H9 (cell line): ENCODE data around the gene ZFP92. TPM values are rescaled to one million over a fixed set of nuclear protein-coding genes. Genes with fewer than 3 reads are reported as not detected.

ENCODE experiments used
- DNase-seq: peaks from one replicate; pipeline ENCODE4 v3.0.0-alpha.2; 2017
- H2AFZ ChIP-seq: one replicate; pipeline ENCODE4 v1.6.1; 2013; ENCODE audit warnings: mild to moderate bottlenecking, low read length, control low read depth, moderate library complexity
- H2AK5ac ChIP-seq: 2 replicates; pipeline ENCODE4 v1.6.1; 2013; ENCODE audit warnings: low read length, control low read depth, mixed read lengths; ENCODE audit not compliant: insufficient read length
- H2BK120ac ChIP-seq: one replicate; pipeline ENCODE4 v1.6.1; 2013; ENCODE audit warnings: low read depth, mild to moderate bottlenecking, low read length, control low read depth, inconsistent platforms; ENCODE audit not compliant: poor library complexity, severe bottlenecking
- H2BK12ac ChIP-seq: 2 replicates; pipeline ENCODE4 v1.6.1; 2013; ENCODE audit warnings: low read length, control low read depth, mixed read lengths, low read depth; ENCODE audit not compliant: insufficient read length
- H2BK15ac ChIP-seq: 2 replicates; pipeline ENCODE4 v1.6.1; 2013; ENCODE audit warnings: low read depth, low read length, control low read depth
- H2BK20ac ChIP-seq: one replicate; pipeline ENCODE4 v1.6.1; 2013; ENCODE audit warnings: low read depth, mild to moderate bottlenecking, low read length, control low read depth, inconsistent platforms; ENCODE audit not compliant: poor library complexity, severe bottlenecking
- H2BK5ac ChIP-seq: 2 replicates; pipeline ENCODE4 v1.6.1; 2013; ENCODE audit warnings: low read length, control low read depth, mixed read lengths; ENCODE audit not compliant: insufficient read length
- H3K14ac ChIP-seq: 2 replicates; pipeline ENCODE4 v1.6.1; 2013; ENCODE audit warnings: low read length, control low read depth; ENCODE audit not compliant: insufficient read depth
- H3K18ac ChIP-seq: 2 replicates; pipeline ENCODE4 v1.6.1; 2013; ENCODE audit warnings: low read depth, mild to moderate bottlenecking, mixed read lengths, low read length, control low read depth; ENCODE audit not compliant: insufficient read length
- H3K23ac ChIP-seq: 2 replicates; pipeline ENCODE4 v1.6.1; 2013; ENCODE audit warnings: low read length, control low read depth, mixed read lengths, low read depth; ENCODE audit not compliant: insufficient read length
- H3K23me2 ChIP-seq: 2 replicates; pipeline ENCODE4 v1.6.1; 2013; ENCODE audit warnings: low read depth, mild to moderate bottlenecking, mixed read lengths, low read length, control low read depth; ENCODE audit not compliant: insufficient read length, poor library complexity, severe bottlenecking
- H3K27ac ChIP-seq: 2 replicates; pipeline ENCODE4 v1.5.1; 2013; ENCODE audit warnings: low read length, control low read depth, mixed read lengths, low read depth; ENCODE audit not compliant: insufficient read length
- H3K27me3 ChIP-seq: 2 replicates; pipeline ENCODE4 v1.6.1; 2013; ENCODE audit warnings: low read length, control low read depth, inconsistent platforms; ENCODE audit not compliant: insufficient read depth
- H3K4ac ChIP-seq: 2 replicates; pipeline ENCODE4 v1.6.1; 2013; ENCODE audit warnings: low read depth, mild to moderate bottlenecking, control low read depth, inconsistent platforms, low read length, moderate library complexity
- H3K4me1 ChIP-seq: 2 replicates; pipeline ENCODE4 v1.6.1; 2013; ENCODE audit warnings: low read length, control low read depth, inconsistent platforms; ENCODE audit not compliant: insufficient read depth
- H3K4me2 ChIP-seq: 2 replicates; pipeline ENCODE4 v1.6.1; 2013; ENCODE audit warnings: low read length, control low read depth, mixed read lengths; ENCODE audit not compliant: insufficient read length, insufficient read depth
- H3K56ac ChIP-seq: 2 replicates; pipeline ENCODE4 v1.6.1; 2013; ENCODE audit warnings: low read depth, mild to moderate bottlenecking, mixed read lengths, low read length, control low read depth; ENCODE audit not compliant: insufficient read length
- H3K79me1 ChIP-seq: 2 replicates; pipeline ENCODE4 v1.6.1; 2013; ENCODE audit warnings: low read depth, mild to moderate bottlenecking, moderate library complexity, low read length, control low read depth, inconsistent platforms; ENCODE audit not compliant: insufficient read depth, poor library complexity, severe bottlenecking
- H3K79me2 ChIP-seq: 2 replicates; pipeline ENCODE4 v1.6.1; 2013; ENCODE audit warnings: low read length, control low read depth, inconsistent platforms; ENCODE audit not compliant: insufficient read depth
- H3K9ac ChIP-seq: 2 replicates; pipeline ENCODE4 v1.6.1; 2013; ENCODE audit warnings: low read length, control low read depth, mixed read lengths; ENCODE audit not compliant: insufficient read length; ENCODE audit errors: extremely low read depth
- H3K9me3 ChIP-seq: one replicate; pipeline ENCODE4 v1.6.1; 2013; ENCODE audit warnings: low read depth, low read length, inconsistent platforms; ENCODE audit not compliant: control insufficient read depth
- H3T11ph ChIP-seq: one replicate; pipeline ENCODE4 v1.6.1; 2013; ENCODE audit warnings: mild to moderate bottlenecking, low read length, control low read depth, inconsistent platforms
- H4K20me1 ChIP-seq: one replicate; pipeline ENCODE4 v1.6.1; 2013; ENCODE audit not compliant: control insufficient read depth, insufficient read length, insufficient read depth
- H4K5ac ChIP-seq: 2 replicates; pipeline ENCODE4 v1.6.1; 2013; ENCODE audit warnings: low read depth, mild to moderate bottlenecking, mixed read lengths, low read length, control low read depth; ENCODE audit not compliant: insufficient read length
- H4K8ac ChIP-seq: replicated peaks from 2 replicates; pipeline ENCODE4 v1.6.1; 2013; ENCODE audit warnings: low read length, control low read depth, mixed read lengths, low read depth; ENCODE audit not compliant: insufficient read length
- H4K91ac ChIP-seq: 2 replicates; pipeline ENCODE4 v1.6.1; 2013; ENCODE audit warnings: low read depth, mild to moderate bottlenecking, moderate library complexity, mixed read lengths, low read length, control low read depth; ENCODE audit not compliant: insufficient read length
- H3K27ac Mint-ChIP-seq, 3 experiments: 2 replicates in 2 of 3; 3 replicates in 1 of 3; pipeline ENCODE4 v1.8.0; 2020 to 2021; ENCODE audit warnings: mixed read lengths in 3 of 3, mild to moderate bottlenecking in 1 of 3, moderate library complexity in 1 of 3
- H3K27me3 Mint-ChIP-seq: 2 replicates; pipeline ENCODE4 v1.8.0; 2021; ENCODE audit warnings: low read depth, mild to moderate bottlenecking, moderate library complexity, mixed read lengths
- H3K36me3 Mint-ChIP-seq, 3 experiments: 2 replicates in 2 of 3; 3 replicates in 1 of 3; pipeline ENCODE4 v1.8.0; 2020 to 2021; ENCODE audit warnings: low read depth in 3 of 3, mixed read lengths in 3 of 3; ENCODE audit not compliant: insufficient read depth in 1 of 3
- H3K4me1 Mint-ChIP-seq, 2 experiments: 2 replicates each; pipeline ENCODE4 v1.8.0; 2020; ENCODE audit warnings: mixed read lengths in 2 of 2
- H3K4me3 Mint-ChIP-seq, 2 experiments: 2 replicates in 1 of 2; 3 replicates in 1 of 2; pipeline ENCODE4 v1.8.0; 2020 to 2021; ENCODE audit warnings: mild to moderate bottlenecking in 2 of 2, mixed read lengths in 2 of 2, moderate library complexity in 1 of 2
- H3K9me3 Mint-ChIP-seq, 2 experiments: 2 replicates in 1 of 2; 3 replicates in 1 of 2; pipeline ENCODE4 v1.8.0; 2020; ENCODE audit warnings: mild to moderate bottlenecking in 2 of 2, mixed read lengths in 2 of 2, moderate library complexity in 1 of 2
- CTCF ChIP-seq: fragments of 200-600 bp; sonication (generic); conservative IDR thresholded peaks from 3 replicates; pipeline ENCODE4 v1.8.0; 2021; ENCODE audit warnings: antibody characterized with exemption, mild to moderate bottlenecking
- WGBS: extraction: QIAGEN DNeasy Blood & Tissue Kit; methylation state at CpG from one replicate; pipeline ENCODE4 v1.1.7; 2013; ENCODE audit warnings: missing lambda C conversion rate, low lambda C conversion rate, mixed read lengths; ENCODE audit not compliant: insufficient read length; ENCODE audit errors: extremely low coverage; 5-methylcytosine and 5-hydroxymethylcytosine counted together
- total RNA-seq: library from RNA; stranded (reverse); gene quantifications from 2 replicates; pipeline ENCODE4 v1.2.1, GENCODE V29; 2021

ZFP92 gene
- total RNA-seq, 1 experiment from 2014 or later = 0.68 TPM

GRCh38 chrX:153421856-153422255, 10.6 kb downstream of the ZFP92 start:
- no peaks in the 10 kb centered on the region for H3K27me3 ChIP-seq
- no peak overlapping the region for H2BK20ac ChIP-seq
- Mint-ChIP-seq H3K27me3 (no peaks in the 10 kb centered on the region; the same call in none of the 2 replicates), H3K9me3 (peaks cover 75 to 76% of the 10 kb centered on the region in 2 experiments), H3K4me1 (peaks cover 2 to 14% of the 10 kb centered on the region in 2 experiments; a peak in 3 of 4 replicates), H3K36me3 (peaks cover 2 to 6% (median 4%) of the 10 kb centered on the region in 3 experiments; a peak in 4 of 7 replicates), H3K27ac (no peak overlapping the region), H3K4me3 (no peak overlapping the region)
- H3K18ac ChIP-seq = no peak overlapping the region
- no peak overlapping the region for H3K14ac ChIP-seq
- no peak for TF ChIP-seq CTCF
- no peak overlapping the region for H2AK5ac ChIP-seq
- WGBS = no CpG with 5 or more reads among the region's 18 CpGs
- no peaks in the 10 kb centered on the region for H3K4me1 ChIP-seq
- no peak overlapping the region for H4K91ac ChIP-seq
- no peak overlapping the region for H3K56ac ChIP-seq
- no peak overlapping the region for H2BK120ac ChIP-seq
- no peaks in the 10 kb centered on the region for H3K23me2 ChIP-seq
- H3K9me3 ChIP-seq = peaks cover 64% of the 10 kb centered on the region
- no peaks in the 10 kb centered on the region for H3K79me2 ChIP-seq
- no peak overlapping the region for H3T11ph ChIP-seq
- H3K9ac ChIP-seq = no peak overlapping the region
- no peak overlapping the region for H3K4me2 ChIP-seq
- H3K4ac ChIP-seq = no peak overlapping the region
- no peak for DNase-seq
- no peak overlapping the region for H4K8ac ChIP-seq
- no peak overlapping the region for H3K23ac ChIP-seq
- no peak overlapping the region for H2AFZ ChIP-seq
- no peaks in the 10 kb centered on the region for H3K79me1 ChIP-seq
- H2BK15ac ChIP-seq = no peak overlapping the region
- H4K20me1 ChIP-seq = no peaks in the 10 kb centered on the region
- no peak overlapping the region for H2BK5ac ChIP-seq
- no peak overlapping the region for H2BK12ac ChIP-seq
- no peak overlapping the region for H3K27ac ChIP-seq
- no peak overlapping the region for H4K5ac ChIP-seq
